Neural progenitor cell (in vitro differentiated cells): ENCODE results near the gene OXLD1. TPM values are rescaled to one million over a fixed set of nuclear protein-coding genes. Genes with fewer than 3 reads are reported as not detected.

Experiments
- DNase-seq: peaks from one replicate; pipeline ENCODE4 v3.0.0-alpha.2; 2016; ENCODE audit warnings: low spot score
- H2AFZ ChIP-seq: fragments of 200-600 bp; sonication (generic); replicated peaks from 2 replicates; pipeline ENCODE4 v1.6.1; 2016; ENCODE audit warnings: antibody characterized with exemption
- H3F3A ChIP-seq: fragments of 200-600 bp; sonication (generic); 2 replicates; pipeline ENCODE4 v1.6.1; 2016; ENCODE audit warnings: antibody characterized with exemption, low read depth
- H3K27ac ChIP-seq: fragments of 200-600 bp; sonication (generic); 2 replicates; pipeline ENCODE4 v1.5.1; 2016; ENCODE audit warnings: mild to moderate bottlenecking
- H3K27me3 ChIP-seq: fragments of 200-600 bp; sonication (generic); 2 replicates; pipeline ENCODE4 v1.6.1; 2016; ENCODE audit warnings: mild to moderate bottlenecking, moderate library complexity
- H3K36me3 ChIP-seq: fragments of 200-600 bp; sonication (generic); 2 replicates; pipeline ENCODE4 v1.5.1; 2016
- H3K4me1 ChIP-seq: fragments of 200-600 bp; sonication (generic); 2 replicates; pipeline ENCODE4 v1.6.1; 2016; ENCODE audit warnings: mixed run types
- H3K4me2 ChIP-seq: fragments of 200-600 bp; sonication (generic); 2 replicates; pipeline ENCODE4 v1.6.1; 2016
- H3K4me3 ChIP-seq: fragments of 200-600 bp; sonication (generic); 2 replicates; pipeline ENCODE4 v1.5.1; 2016
- H3K79me2 ChIP-seq: fragments of 200-600 bp; sonication (generic); 2 replicates; pipeline ENCODE4 v1.6.1; 2016; ENCODE audit warnings: low read depth
- H3K9ac ChIP-seq: fragments of 200-600 bp; sonication (generic); 2 replicates; pipeline ENCODE4 v1.6.1; 2016
- H3K9me3 ChIP-seq: fragments of 200-600 bp; sonication (generic); 2 replicates; pipeline ENCODE4 v1.5.1; 2016; ENCODE audit warnings: low read depth
- H4K20me1 ChIP-seq: fragments of 200-600 bp; sonication (generic); 2 replicates; pipeline ENCODE4 v1.6.1; 2016; ENCODE audit warnings: low read depth
- H3K27ac Mint-ChIP-seq: 3 replicates; pipeline ENCODE4 v1.8.0; 2021; ENCODE audit warnings: mixed read lengths
- H3K27me3 Mint-ChIP-seq: 2 replicates; pipeline ENCODE4 v1.8.0; 2022; ENCODE audit warnings: low read depth, mild to moderate bottlenecking, inconsistent platforms, moderate library complexity, mixed read lengths; ENCODE audit not compliant: insufficient read depth
- H3K36me3 Mint-ChIP-seq: 3 replicates; pipeline ENCODE4 v1.8.0; 2021; ENCODE audit warnings: mixed read lengths
- H3K4me1 Mint-ChIP-seq: 3 replicates; pipeline ENCODE4 v1.8.0; 2021; ENCODE audit warnings: mixed read lengths
- H3K4me3 Mint-ChIP-seq: 3 replicates; pipeline ENCODE4 v1.8.0; 2021; ENCODE audit warnings: mild to moderate bottlenecking, moderate library complexity, mixed read lengths
- H3K9me3 Mint-ChIP-seq: 3 replicates; pipeline ENCODE4 v1.8.0; 2020; ENCODE audit warnings: mixed read lengths
- EZH2 ChIP-seq: fragments of 200-600 bp; sonication (generic); IDR thresholded peaks from 2 replicates; pipeline ENCODE4 v1.6.1; 2017; ENCODE audit warnings: antibody characterized with exemption, mild to moderate bottlenecking, moderate library complexity
- EZH2phosphoT487 ChIP-seq: fragments of 200-600 bp; sonication (generic); IDR thresholded peaks from 2 replicates; pipeline ENCODE4 v1.6.1; 2017; ENCODE audit warnings: antibody characterized with exemption
- total RNA-seq: library from RNA; depleted of rRNA; stranded (reverse); fragments of >200 nt; gene quantifications from 2 replicates; pipeline ENCODE4 v1.2.3, GENCODE V29; 2015; ENCODE audit warnings: low replicate concordance
- TF ChIP-seq, protein P1 (sequence below): fragments of 200-600 bp; sonication (generic); IDR thresholded peaks from 2 replicates; pipeline ENCODE4 v1.5.1; 2017; ENCODE audit warnings: antibody characterized with exemption, mild to moderate bottlenecking

Gene OXLD1
- total RNA-seq, 1 donor from 2014 or later: 11.9 TPM

DNA sequence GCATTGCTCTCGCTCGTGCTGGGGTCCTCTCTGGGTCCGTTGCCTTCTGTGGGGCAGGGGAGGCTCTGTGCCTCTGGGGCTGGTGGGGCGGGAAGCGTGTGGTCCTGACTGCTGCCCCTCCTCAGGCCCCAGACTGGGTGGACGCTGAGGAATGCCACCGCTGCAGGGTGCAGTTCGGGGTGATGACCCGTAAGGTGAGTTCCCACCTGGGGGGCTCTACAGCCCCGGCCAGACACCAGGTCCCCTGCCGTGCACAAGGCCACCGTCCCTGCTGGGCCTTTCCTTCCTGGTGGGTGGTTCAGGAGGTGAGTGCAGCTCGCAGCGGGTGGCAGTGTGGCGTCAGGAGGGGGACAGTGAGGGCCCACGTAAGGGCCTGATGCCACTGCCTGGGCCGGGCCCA, 24.1 kb upstream of the OXLD1 start:
- Histone ChIP-seq H3K79me2 (peaks cover 12% of the 10 kb centered on the region), H3F3A (no peaks in the 10 kb centered on the region), H4K20me1 (peaks cover 5% of the 10 kb centered on the region), H3K9ac (no peak overlapping the region), H2AFZ (no peak overlapping the region), H3K4me3 (no peak overlapping the region), H3K27ac (no peak overlapping the region), H3K36me3 (no peaks in the 10 kb centered on the region), H3K27me3 (no peaks in the 10 kb centered on the region), H3K4me1 (no peaks in the 10 kb centered on the region), H3K9me3 (no peaks in the 10 kb centered on the region), H3K4me2 (no peak overlapping the region)
- peaks cover 4% of the 10 kb centered on the region for H3K4me1 Mint-ChIP-seq
- peaks cover 7% of the 10 kb centered on the region for H3K27me3 Mint-ChIP-seq
- H3K27ac Mint-ChIP-seq: no peak overlapping the region
- no peak for DNase-seq
- TF ChIP-seq EZH2phosphoT487 (no peak), EZH2 (no peak)
- TF ChIP-seq, protein P1, sequence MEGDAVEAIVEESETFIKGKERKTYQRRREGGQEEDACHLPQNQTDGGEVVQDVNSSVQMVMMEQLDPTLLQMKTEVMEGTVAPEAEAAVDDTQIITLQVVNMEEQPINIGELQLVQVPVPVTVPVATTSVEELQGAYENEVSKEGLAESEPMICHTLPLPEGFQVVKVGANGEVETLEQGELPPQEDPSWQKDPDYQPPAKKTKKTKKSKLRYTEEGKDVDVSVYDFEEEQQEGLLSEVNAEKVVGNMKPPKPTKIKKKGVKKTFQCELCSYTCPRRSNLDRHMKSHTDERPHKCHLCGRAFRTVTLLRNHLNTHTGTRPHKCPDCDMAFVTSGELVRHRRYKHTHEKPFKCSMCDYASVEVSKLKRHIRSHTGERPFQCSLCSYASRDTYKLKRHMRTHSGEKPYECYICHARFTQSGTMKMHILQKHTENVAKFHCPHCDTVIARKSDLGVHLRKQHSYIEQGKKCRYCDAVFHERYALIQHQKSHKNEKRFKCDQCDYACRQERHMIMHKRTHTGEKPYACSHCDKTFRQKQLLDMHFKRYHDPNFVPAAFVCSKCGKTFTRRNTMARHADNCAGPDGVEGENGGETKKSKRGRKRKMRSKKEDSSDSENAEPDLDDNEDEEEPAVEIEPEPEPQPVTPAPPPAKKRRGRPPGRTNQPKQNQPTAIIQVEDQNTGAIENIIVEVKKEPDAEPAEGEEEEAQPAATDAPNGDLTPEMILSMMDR: no peak
- peaks cover 16% of the 10 kb centered on the region for H3K36me3 Mint-ChIP-seq
- H3K4me3 Mint-ChIP-seq: no peak overlapping the region
- no peaks in the 10 kb centered on the region for H3K9me3 Mint-ChIP-seq

DNA sequence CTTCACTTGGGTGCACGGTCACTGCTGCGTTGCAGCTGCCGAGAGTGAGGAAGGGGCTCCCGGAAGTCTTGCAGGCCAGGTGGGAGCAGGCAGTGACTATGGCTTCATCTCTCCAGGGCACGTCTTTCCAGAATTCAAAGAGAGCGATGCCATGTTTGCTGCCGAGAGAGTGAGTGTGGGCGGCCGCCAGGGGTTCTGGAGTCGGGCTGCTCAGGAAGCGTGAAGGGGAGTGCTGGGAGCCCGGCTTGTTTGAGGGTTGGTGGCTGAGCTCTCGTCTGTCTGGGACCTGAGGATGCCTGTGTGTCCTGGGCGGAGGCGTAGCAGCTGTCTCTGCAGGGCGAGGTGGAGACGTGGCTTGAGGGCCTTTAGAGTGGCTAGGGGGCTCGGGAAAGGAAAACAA, 23.7 kb upstream of the OXLD1 start:
- Mint-ChIP-seq H3K27ac (no peak overlapping the region), H3K9me3 (no peaks in the 10 kb centered on the region), H3K4me1 (peaks cover 6% of the 10 kb centered on the region), H3K36me3 (peaks cover 16% of the 10 kb centered on the region), H3K4me3 (no peak overlapping the region), H3K27me3 (peaks cover 7% of the 10 kb centered on the region)
- no peaks in the 10 kb centered on the region for H3K36me3 ChIP-seq
- no peaks in the 10 kb centered on the region for H3F3A ChIP-seq
- H3K9me3 ChIP-seq: no peaks in the 10 kb centered on the region
- peaks cover 10% of the 10 kb centered on the region for H4K20me1 ChIP-seq
- H3K79me2 ChIP-seq: peaks cover 16% of the 10 kb centered on the region
- TF ChIP-seq, protein P1: no peak
- TF ChIP-seq EZH2 (no peak), EZH2phosphoT487 (no peak)
- no peak overlapping the region for H2AFZ ChIP-seq
- H3K4me2 ChIP-seq: no peak overlapping the region
- no peaks in the 10 kb centered on the region for H3K4me1 ChIP-seq
- no peak overlapping the region for H3K27ac ChIP-seq
- H3K9ac ChIP-seq: no peak overlapping the region
- H3K27me3 ChIP-seq: no peaks in the 10 kb centered on the region
- no peak for DNase-seq
- H3K4me3 ChIP-seq: no peak overlapping the region

DNA sequence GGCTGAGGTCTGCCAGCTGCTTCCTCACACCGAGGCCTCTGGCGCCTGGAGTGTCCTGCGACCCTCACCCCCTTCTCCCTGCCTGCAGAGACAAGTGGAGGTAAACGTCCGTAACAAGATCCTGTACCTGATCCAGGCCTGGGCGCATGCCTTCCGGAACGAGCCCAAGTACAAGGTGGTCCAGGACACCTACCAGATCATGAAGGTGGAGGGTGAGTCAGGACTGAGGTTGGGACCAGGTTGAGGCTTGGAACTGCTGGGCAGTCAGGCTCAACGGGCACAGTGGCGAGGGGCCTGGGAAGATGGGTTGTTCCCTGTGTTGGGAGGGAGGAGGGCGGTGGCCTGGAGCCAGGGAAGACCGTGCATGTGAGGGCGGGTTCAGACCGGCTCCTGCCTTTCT, 22.2 kb upstream of the OXLD1 start:
- Histone ChIP-seq H3K4me2 (no peak overlapping the region), H3K36me3 (no peaks in the 10 kb centered on the region), H4K20me1 (peaks cover 20% of the 10 kb centered on the region), H3K9ac (no peak overlapping the region), H3K4me1 (peaks cover 5% of the 10 kb centered on the region), H3K79me2 (peaks cover 28% of the 10 kb centered on the region), H3K27me3 (no peaks in the 10 kb centered on the region), H3K9me3 (no peaks in the 10 kb centered on the region), H3F3A (no peaks in the 10 kb centered on the region), H3K4me3 (no peak overlapping the region), H3K27ac (no peak overlapping the region), H2AFZ (no peak overlapping the region)
- DNase-seq: no peak
- Mint-ChIP-seq H3K27ac (no peak overlapping the region), H3K36me3 (peaks cover 16% of the 10 kb centered on the region), H3K4me3 (no peak overlapping the region), H3K4me1 (peaks cover 16% of the 10 kb centered on the region), H3K27me3 (peaks cover 7% of the 10 kb centered on the region), H3K9me3 (no peaks in the 10 kb centered on the region)
- TF ChIP-seq, protein P1: no peak
- TF ChIP-seq EZH2 (no peak), EZH2phosphoT487 (no peak)
